Endothelial cell of umbilical vein (primary cell): ENCODE results near the gene NUMA1.

Source experiments
- CTCF ChIP-seq, 2 donors: IDR thresholded peaks; 1 replicate in 1 of 2; 2 replicates in 1 of 2; pipeline ENCODE4 v1.5.1; 2011; ENCODE audit warnings: low read length in 2 of 2, mild to moderate bottlenecking in 2 of 2, moderate library complexity in 2 of 2, control low read depth in 1 of 2, inconsistent platforms in 1 of 2, low read depth in 1 of 2; ENCODE audit not compliant: insufficient read depth in 1 of 2; ENCODE audit errors: extremely low read depth in 1 of 2
- EZH2 ChIP-seq: IDR thresholded peaks from 2 replicates; pipeline ENCODE4 v1.6.1; 2012; ENCODE audit warnings: borderline replicate concordance, low read depth, mild to moderate bottlenecking, moderate library complexity, low read length, inconsistent platforms; ENCODE audit not compliant: severe bottlenecking

GRCh38 chr11:71998649-71999310, 81.6 kb downstream of the NUMA1 start, which contains the start of gene IL18BP:
- no peak for TF ChIP-seq EZH2
- TF ChIP-seq CTCF (IDR thresholded peaks at IDR 0.05; ENCODE audit: extremely low read depth in 1 of 2, insufficient read depth in 1 of 2, low read depth in 1 of 2, low read length in 2 of 2): no peak
